Neural crest cell (in vitro differentiated cells): ENCODE data around the gene ADAMTS16. TPM values are rescaled to one million over a fixed set of nuclear protein-coding genes. Genes with fewer than 3 reads are reported as not detected.

Experiments used
- DNase-seq: peaks from one replicate; pipeline ENCODE4 v3.0.0; 2021; ENCODE audit warnings: low read depth, mixed read lengths, low spot score
- H3K27ac Mint-ChIP-seq: one replicate; pipeline ENCODE4 v1.8.0; 2021; ENCODE audit warnings: mild to moderate bottlenecking, mixed read lengths; ENCODE audit not compliant: unreplicated experiment
- H3K27me3 Mint-ChIP-seq: 2 replicates; pipeline ENCODE4 v1.8.0; 2021; ENCODE audit warnings: low read depth, mild to moderate bottlenecking, mixed read lengths
- H3K36me3 Mint-ChIP-seq: 2 replicates; pipeline ENCODE4 v1.8.0; 2021; ENCODE audit warnings: low read depth, mild to moderate bottlenecking, mixed read lengths
- H3K4me1 Mint-ChIP-seq: 2 replicates; pipeline ENCODE4 v1.8.0; 2021; ENCODE audit warnings: mixed read lengths
- H3K4me3 Mint-ChIP-seq: one replicate; pipeline ENCODE4 v1.8.0; 2021; ENCODE audit warnings: mild to moderate bottlenecking, mixed read lengths
- H3K9me3 Mint-ChIP-seq: 2 replicates; pipeline ENCODE4 v1.8.0; 2021; ENCODE audit warnings: mixed read lengths
- total RNA-seq: library from RNA; stranded (reverse); gene quantifications from 2 replicates; pipeline ENCODE4 v1.2.1, GENCODE V29; 2021
- TF ChIP-seq, protein P1 (sequence below): fragments of 200-600 bp; sonication (generic); conservative IDR thresholded peaks from 2 replicates; pipeline ENCODE4 v1.5.0; 2021; ENCODE audit warnings: antibody characterized with exemption, mild to moderate bottlenecking

The ADAMTS16 gene
- total RNA-seq, 1 donor from 2014 or later, result 1.7 TPM

DNA sequence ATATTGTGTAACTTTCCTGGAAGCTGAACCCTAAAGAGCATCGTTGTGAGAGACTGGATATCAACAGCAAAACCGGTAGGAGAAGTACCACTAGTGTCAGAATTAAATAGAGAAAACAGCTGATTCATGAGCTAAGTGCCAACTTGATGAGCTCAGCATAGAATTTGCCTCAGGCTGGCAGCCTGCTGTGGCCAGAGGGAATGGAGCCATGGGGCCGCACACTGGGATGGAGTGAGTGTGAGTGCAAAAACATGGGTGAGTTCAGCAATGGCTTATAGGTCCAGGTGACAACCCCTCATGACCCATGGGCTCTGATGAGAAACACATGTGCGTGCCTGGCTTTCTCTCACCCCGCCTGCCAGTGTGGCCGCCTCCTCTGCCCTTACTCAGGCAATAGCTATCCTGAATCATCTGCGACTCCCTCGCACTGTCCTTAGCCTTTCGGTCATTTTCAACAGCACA lies 25.4 kb downstream of the ADAMTS16 start:
- DNase-seq, result no peak
- TF ChIP-seq, protein P1, sequence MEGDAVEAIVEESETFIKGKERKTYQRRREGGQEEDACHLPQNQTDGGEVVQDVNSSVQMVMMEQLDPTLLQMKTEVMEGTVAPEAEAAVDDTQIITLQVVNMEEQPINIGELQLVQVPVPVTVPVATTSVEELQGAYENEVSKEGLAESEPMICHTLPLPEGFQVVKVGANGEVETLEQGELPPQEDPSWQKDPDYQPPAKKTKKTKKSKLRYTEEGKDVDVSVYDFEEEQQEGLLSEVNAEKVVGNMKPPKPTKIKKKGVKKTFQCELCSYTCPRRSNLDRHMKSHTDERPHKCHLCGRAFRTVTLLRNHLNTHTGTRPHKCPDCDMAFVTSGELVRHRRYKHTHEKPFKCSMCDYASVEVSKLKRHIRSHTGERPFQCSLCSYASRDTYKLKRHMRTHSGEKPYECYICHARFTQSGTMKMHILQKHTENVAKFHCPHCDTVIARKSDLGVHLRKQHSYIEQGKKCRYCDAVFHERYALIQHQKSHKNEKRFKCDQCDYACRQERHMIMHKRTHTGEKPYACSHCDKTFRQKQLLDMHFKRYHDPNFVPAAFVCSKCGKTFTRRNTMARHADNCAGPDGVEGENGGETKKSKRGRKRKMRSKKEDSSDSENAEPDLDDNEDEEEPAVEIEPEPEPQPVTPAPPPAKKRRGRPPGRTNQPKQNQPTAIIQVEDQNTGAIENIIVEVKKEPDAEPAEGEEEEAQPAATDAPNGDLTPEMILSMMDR, result no peak
- Mint-ChIP-seq H3K4me3 (no peak overlapping the region), H3K27me3 (no peaks in the 10 kb centered on the region), H3K27ac (no peak overlapping the region), H3K9me3 (peaks cover under 1% of the 10 kb centered on the region), H3K36me3 (no peaks in the 10 kb centered on the region), H3K4me1 (peaks cover 3% of the 10 kb centered on the region)

DNA sequence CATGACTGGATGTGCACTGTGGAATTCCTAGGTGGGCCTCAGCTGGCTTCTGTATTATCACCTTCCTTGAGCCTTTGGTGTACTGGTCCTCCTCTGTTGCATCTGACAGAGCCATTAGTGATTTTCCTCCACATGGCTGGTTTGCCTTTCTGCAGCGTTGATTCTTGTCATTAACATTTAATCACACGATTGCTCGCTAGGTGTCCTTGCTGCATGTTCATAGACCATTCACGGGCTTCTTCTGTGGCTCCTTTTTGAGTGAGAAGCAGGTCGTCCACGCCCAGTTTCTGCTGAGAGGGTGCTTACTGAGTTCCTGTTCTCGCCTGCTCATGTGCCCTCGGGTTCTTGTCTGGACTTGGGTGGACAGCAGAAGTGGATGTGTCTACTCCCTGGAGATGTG lies 29.3 kb downstream of the ADAMTS16 start:
- Mint-ChIP-seq H3K4me1 (no peaks in the 10 kb centered on the region), H3K4me3 (no peak overlapping the region), H3K27ac (no peak overlapping the region), H3K36me3 (peaks cover 2% of the 10 kb centered on the region), H3K9me3 (peaks cover 7% of the 10 kb centered on the region), H3K27me3 (no peaks in the 10 kb centered on the region)
- TF ChIP-seq, protein P1, result no peak
- no peak for DNase-seq

DNA sequence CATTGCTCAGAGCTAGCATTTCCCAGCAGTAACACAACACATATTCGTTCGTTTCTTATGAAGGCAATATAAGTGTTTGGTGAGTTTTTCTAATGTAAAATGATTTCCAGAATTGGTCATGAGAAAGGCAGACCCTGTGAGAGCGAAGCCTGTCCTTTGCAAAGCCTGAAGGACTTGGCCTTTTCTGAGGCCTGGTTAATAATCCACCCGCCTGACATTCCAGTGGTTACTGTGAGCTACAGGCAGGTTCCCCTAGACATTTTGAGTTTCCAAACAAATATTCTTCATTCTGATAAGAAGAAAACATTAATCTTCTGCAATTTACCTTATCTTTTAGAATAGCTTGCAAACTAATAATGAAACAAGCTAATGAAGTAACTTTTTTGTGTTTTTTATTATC lies 38.0 kb downstream of the ADAMTS16 start:
- TF ChIP-seq, protein P1, result no peak
- H3K36me3 Mint-ChIP-seq, result no peaks in the 10 kb centered on the region
- DNase-seq, result no peak
- H3K4me1 Mint-ChIP-seq, result peaks cover 14% of the 10 kb centered on the region
- H3K4me3 Mint-ChIP-seq, result no peak overlapping the region
- H3K9me3 Mint-ChIP-seq, result no peaks in the 10 kb centered on the region
- no peak overlapping the region for H3K27ac Mint-ChIP-seq
- peaks cover 28% of the 10 kb centered on the region for H3K27me3 Mint-ChIP-seq

GRCh38 chr5:5178580-5178979 lies 38.5 kb downstream of the ADAMTS16 start:
- no peak overlapping the region for H3K4me3 Mint-ChIP-seq
- no peaks in the 10 kb centered on the region for H3K36me3 Mint-ChIP-seq
- TF ChIP-seq, protein P1, result no peak
- H3K27me3 Mint-ChIP-seq, result peaks cover 33% of the 10 kb centered on the region
- DNase-seq, result no peak
- H3K9me3 Mint-ChIP-seq, result no peaks in the 10 kb centered on the region
- H3K4me1 Mint-ChIP-seq, result peaks cover 19% of the 10 kb centered on the region
- no peak overlapping the region for H3K27ac Mint-ChIP-seq

DNA sequence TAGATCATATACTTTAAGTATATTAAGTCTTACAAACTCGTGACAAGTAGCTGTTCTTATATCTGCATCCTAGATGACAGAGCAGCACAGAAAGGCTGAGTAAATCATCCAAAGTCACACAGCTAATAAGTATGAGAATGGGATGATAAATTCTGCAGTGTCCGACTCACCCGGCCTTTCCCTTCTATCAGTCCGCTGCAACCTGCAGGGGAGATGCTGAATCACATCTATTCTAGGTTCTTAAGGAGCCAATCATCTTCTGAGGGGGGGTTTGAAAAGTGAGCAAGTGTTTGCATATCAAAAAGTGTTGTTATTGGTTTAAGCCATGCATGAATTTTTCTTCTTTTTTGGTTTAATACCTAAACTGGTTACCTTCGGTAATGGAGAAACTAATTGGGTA lies 38.9 kb downstream of the ADAMTS16 start:
- Mint-ChIP-seq H3K27me3 (peaks cover 37% of the 10 kb centered on the region), H3K4me3 (no peak overlapping the region), H3K4me1 (peaks cover 20% of the 10 kb centered on the region), H3K27ac (no peak overlapping the region), H3K36me3 (no peaks in the 10 kb centered on the region), H3K9me3 (no peaks in the 10 kb centered on the region)
- TF ChIP-seq, protein P1, result no peak
- DNase-seq, result no peak

- TF ChIP-seq, protein P1, result no peak
- H3K27me3 Mint-ChIP-seq, result peaks cover 37% of the 10 kb centered on the region
- no peak overlapping the region for H3K27ac Mint-ChIP-seq
- no peaks in the 10 kb centered on the region for H3K36me3 Mint-ChIP-seq
- peaks cover 20% of the 10 kb centered on the region for H3K4me1 Mint-ChIP-seq
- H3K9me3 Mint-ChIP-seq, result no peaks in the 10 kb centered on the region
- no peak overlapping the region for H3K4me3 Mint-ChIP-seq
- DNase-seq, result no peak
Observed at GRCh38 chr5:5179597-5179996, 39.5 kb downstream of the ADAMTS16 start.
